Kidney (tissue), 14 donors: ENCODE results near the gene FXR1. TPM values are rescaled to one million over a fixed set of nuclear protein-coding genes. Genes with fewer than 3 reads are reported as not detected.
"Not testable (repeated sequence)": the region's sequence is repeated elsewhere in the genome, so short reads cannot be mapped to it uniquely, and the experiment has no call there.

Experiments
- DNase-seq, 5 donors: peaks; one replicate each; pipeline ENCODE4 v3.0.0-alpha.2; 2013 to 2020
- FAIRE-seq: peaks from 2 replicates; lab custom pipeline; 2012; peaks lifted over from hg19 to GRCh38; lab: Jason Lieb, UNC
- H3K27ac ChIP-seq, 2 donors: one replicate each; pipeline ENCODE4 v1.7.0; 2013; ENCODE audit warnings: low read depth in 2 of 2, low read length in 2 of 2, inconsistent platforms in 1 of 2
- H3K27me3 ChIP-seq: one replicate; pipeline ENCODE4 v1.7.1; 2013; ENCODE audit warnings: low read length, inconsistent platforms; ENCODE audit not compliant: control insufficient read depth, insufficient read depth
- H3K36me3 ChIP-seq, 3 donors: one replicate each; pipeline versions ENCODE4 v1.7.0 to v1.7.1; 2013; ENCODE audit warnings: low read length in 3 of 3, control low read depth in 1 of 3, inconsistent platforms in 1 of 3; ENCODE audit not compliant: insufficient read depth in 3 of 3, control insufficient read depth in 2 of 3
- H3K4me1 ChIP-seq, 3 donors: one replicate each; pipeline versions ENCODE4 v1.7.0 to v1.7.1; 2013; ENCODE audit warnings: low read length in 3 of 3, inconsistent platforms in 1 of 3, low read depth in 1 of 3; ENCODE audit not compliant: control insufficient read depth in 2 of 3, insufficient read depth in 2 of 3
- H3K4me3 ChIP-seq, 3 donors: one replicate each; pipeline versions ENCODE4 v1.7.0 to v1.8.1; 2013; ENCODE audit warnings: low read length in 3 of 3, control low read depth in 1 of 3, inconsistent platforms in 1 of 3
- H3K9ac ChIP-seq, 3 donors: one replicate each; pipeline versions ENCODE4 v1.7.0 to v1.7.1; 2013; ENCODE audit warnings: low read length in 3 of 3, control low read depth in 1 of 3, inconsistent platforms in 1 of 3
- H3K9me3 ChIP-seq, 3 donors: one replicate each; pipeline versions ENCODE4 v1.7.0 to v1.7.1; 2013; ENCODE audit warnings: low read length in 3 of 3, control low read depth in 1 of 3, inconsistent platforms in 1 of 3; ENCODE audit not compliant: control insufficient read depth in 2 of 3, insufficient read depth in 1 of 3
- CTCF ChIP-seq: IDR thresholded peaks from 3 replicates; pipeline ENCODE4 v1.5.1; 2012; ENCODE audit warnings: mild to moderate bottlenecking, moderate library complexity, borderline replicate concordance; ENCODE audit not compliant: insufficient read depth; ENCODE audit errors: extremely low read depth
- intact Hi-C: fragments of 100-400 bp; cut with DNase I; formaldehyde crosslinking; loops from one replicate; pipeline ENCODE4 v1.11.1; 2022
- polyA plus RNA-seq: library from polyadenylated mRNA; stranded (reverse); fragments of 350-450 nt; fragmentation: Illumina TruSeq; extraction: RNeasy Lipid Tissue Mini Kit (QIAGEN cat#74804); gene quantifications from one replicate; pipeline ENCODE4 v1.2.3, GENCODE V29; 2014; ENCODE audit warnings: low read depth, low replicate concordance; ENCODE audit not compliant: insufficient read depth
- total RNA-seq: library from RNA; stranded (reverse); fragmentation: NEBNext Ultra II Directional; extraction: Animal tissue kit (Norgen Biotek cat#: 25700); gene quantifications from one replicate; pipeline ENCODE4 v1.2.1, GENCODE V29; 2021
- donor health status: control.
- donor health status: control.
- donor health status: control.
- donor health status: control.
- donor health status: control.
- donor health status: DM: yes; HTN: yes; CAD: no.
- donor health status: Normal renal cell carcinoma (clear cell type).

Gene FXR1
- total and polyA plus RNA-seq, 2 donors from 2014 or later, result 64.3 to 96.8 TPM

GRCh38 chr3:180989291-180990163 lies 77.1 kb downstream of the FXR1 start, which contains the start of gene DNAJC19:
DNAJC19 (minus strand) TSS chr3:180989736; CDS start chr3:180989602, 134 bp downstream.
- Histone ChIP-seq H3K4me3 (peak within 1 kb of the TSS; percentile 84 to 89 (median 88)), H3K9ac (peak within 1 kb of the TSS; percentile 77 to 80 (median 79)), H3K36me3 (peaks cover 0 to 10% (median 3%) of the 10 kb centered on the region in 3 donors), H3K27ac (peak within 1 kb of the TSS; percentile 83 to 88), H3K4me1 (peaks cover 0 to 7% (median 3%) of the 10 kb centered on the region in 3 donors), H3K27me3 (no peaks in the 10 kb centered on the region), H3K9me3 (no peaks in the 10 kb centered on the region)
- TF ChIP-seq CTCF, result no peak
- DNase-seq (peak; percentile 94 to 99 (median 97)), FAIRE-seq (peak; percentile 76)
- intact Hi-C loops, result no loop called here

- Histone ChIP-seq H3K27me3 (no peaks in the 10 kb centered on the region), H3K27ac (no peak overlapping the region), H3K36me3 (peaks cover 0 to 9% (median 3%) of the 10 kb centered on the region in 3 donors), H3K4me3 (peak overlapping the region; percentile 84 to 89 (median 88)), H3K9ac (peak overlapping the region in 1 of 3 donors; percentile 80), H3K4me1 (peaks cover 0 to 7% (median 3%) of the 10 kb centered on the region in 3 donors), H3K9me3 (no peaks in the 10 kb centered on the region)
- DNase-seq (no peak), FAIRE-seq (no peak)
- TF ChIP-seq CTCF, result no peak
- intact Hi-C loops, result no loop called here
These were observed 78.0 kb downstream of the FXR1 start for GRCh38 chr3:180990505-180990904.

GRCh38 chr3:180996415-180996932 lies 84.0 kb downstream of the FXR1 start:
- Histone ChIP-seq H3K9ac (no peak overlapping the region), H3K4me1 (no peaks in the 10 kb centered on the region), H3K4me3 (no peak overlapping the region), H3K27me3 (no peaks in the 10 kb centered on the region), H3K27ac (no peak overlapping the region), H3K9me3 (no peaks in the 10 kb centered on the region), H3K36me3 (no peaks in the 10 kb centered on the region)
- DNase-seq (no peak), FAIRE-seq (no peak)
- TF ChIP-seq CTCF, result no peak
- intact Hi-C loops, result no loop called here

- intact Hi-C loops, H3K27ac ChIP-seq, H3K36me3 ChIP-seq, H3K4me3 ChIP-seq, H3K4me1 ChIP-seq, H3K9me3 ChIP-seq, H3K9ac ChIP-seq, H3K27me3 ChIP-seq, FAIRE-seq, DNase-seq: not testable (repeated sequence)
These were observed 89.9 kb downstream of the FXR1 start for GRCh38 chr3:181002331-181002730.

- intact Hi-C loops, FAIRE-seq: not testable (repeated sequence)
These were observed 91.0 kb downstream of the FXR1 start for GRCh38 chr3:181003469-181003868.

More at GRCh38 chr3:181003469-181003868, 91.0 kb downstream of the FXR1 start:
- not testable (repeated sequence) for H3K4me1 ChIP-seq, H3K9me3 ChIP-seq, H3K27ac ChIP-seq, H3K36me3 ChIP-seq, H3K9ac ChIP-seq, H3K4me3 ChIP-seq, H3K27me3 ChIP-seq, DNase-seq
